A673 (cell line): Measurements from ENCODE around the gene UBE2J2. TPM values are rescaled to one million over a fixed set of nuclear protein-coding genes. Genes with fewer than 3 reads are reported as not detected.

Experiments used
- BruUV-seq: library from RNA; stranded (reverse); fragments of 400-500 nt; replicated peaks from 2 replicates; lab custom pipeline; 2021; lab: Mats Ljungman, UMichigan
- CTCF ChIA-PET: fragments of 300-600 bp; sonication (Branson Sonifier 250); formaldehyde crosslinking; loops from one replicate; lab custom pipeline; 2022; ENCODE audit warnings: antibody characterized with exemption; lab: Charles Lee
- POLR2A ChIA-PET: fragments of 300-600 bp; sonication (Branson Sonifier 250); formaldehyde crosslinking; loops from one replicate; lab custom pipeline; 2022; ENCODE audit warnings: antibody characterized with exemption; ENCODE audit not compliant: low non-redundant PET; lab: Charles Lee
- DNase-seq: peaks from one replicate; pipeline ENCODE4 v3.0.0-alpha.2; 2015; ENCODE audit warnings: low spot score
- H3K27ac ChIP-seq: fragments of 200-600 bp; sonication (generic); 2 replicates; pipeline ENCODE4 v1.5.1; 2016; ENCODE audit warnings: mixed run types, low read depth, mild to moderate bottlenecking, mixed read lengths, antibody characterized with exemption, low read length; ENCODE audit not compliant: poor library complexity, severe bottlenecking
- H3K27me3 ChIP-seq: fragments of 200-600 bp; sonication (generic); replicated peaks from 2 replicates; pipeline ENCODE4 v1.6.1; 2017; ENCODE audit warnings: mixed run types, low read depth, mild to moderate bottlenecking, mixed read lengths, antibody characterized with exemption, low read length; ENCODE audit not compliant: insufficient read depth, poor library complexity
- H3K36me3 ChIP-seq: fragments of 200-600 bp; sonication (generic); 2 replicates; pipeline ENCODE4 v1.6.1; 2016; ENCODE audit warnings: mixed run types, mild to moderate bottlenecking, mixed read lengths, antibody characterized with exemption, low read length; ENCODE audit not compliant: insufficient read depth, poor library complexity, severe bottlenecking
- H3K4me1 ChIP-seq: fragments of 200-600 bp; sonication (generic); 2 replicates; pipeline ENCODE4 v1.6.1; 2017; ENCODE audit warnings: mixed run types, mild to moderate bottlenecking, mixed read lengths, antibody characterized with exemption, low read length; ENCODE audit not compliant: insufficient read depth, poor library complexity, severe bottlenecking
- H3K4me3 ChIP-seq: fragments of 200-600 bp; sonication (generic); 2 replicates; pipeline ENCODE4 v1.5.1; 2016; ENCODE audit warnings: low read depth, mixed run types, mild to moderate bottlenecking, mixed read lengths, low read length; ENCODE audit not compliant: poor library complexity, severe bottlenecking
- H3K9me3 ChIP-seq: fragments of 200-600 bp; sonication (generic); 2 replicates; pipeline ENCODE4 v1.6.1; 2016; ENCODE audit warnings: mixed run types, low read depth, mild to moderate bottlenecking, mixed read lengths, antibody characterized with exemption, low read length; ENCODE audit not compliant: poor library complexity, severe bottlenecking
- EZH2 ChIP-seq: fragments of 200-600 bp; sonication (generic); IDR thresholded peaks from 2 replicates; pipeline ENCODE4 v1.6.1; 2017; ENCODE audit warnings: borderline replicate concordance, low read depth, mild to moderate bottlenecking, mixed read lengths, antibody characterized with exemption, low read length; ENCODE audit not compliant: poor library complexity, severe bottlenecking
- intact Hi-C: fragments of 100-400 bp; cut with micrococcal nuclease; formaldehyde crosslinking; loops from one replicate; pipeline ENCODE4 v1.10.0; 2022; ENCODE audit not compliant: unreplicated experiment
- total RNA-seq: library from RNA; stranded (reverse); gene quantifications from 2 replicates; pipeline ENCODE4 v1.2.3, GENCODE V29; 2021
- TF ChIP-seq, protein P1 (sequence below): fragments of 300-800, 200-600 bp; sonication (generic); conservative IDR thresholded peaks from 2 replicates; pipeline ENCODE4 v1.5.1; 2017; ENCODE audit warnings: low read depth, mild to moderate bottlenecking, antibody characterized with exemption, low read length, moderate library complexity, mixed read lengths

The UBE2J2 gene
- total RNA-seq, 1 experiment from 2014 or later: 92.8 TPM

DNA sequence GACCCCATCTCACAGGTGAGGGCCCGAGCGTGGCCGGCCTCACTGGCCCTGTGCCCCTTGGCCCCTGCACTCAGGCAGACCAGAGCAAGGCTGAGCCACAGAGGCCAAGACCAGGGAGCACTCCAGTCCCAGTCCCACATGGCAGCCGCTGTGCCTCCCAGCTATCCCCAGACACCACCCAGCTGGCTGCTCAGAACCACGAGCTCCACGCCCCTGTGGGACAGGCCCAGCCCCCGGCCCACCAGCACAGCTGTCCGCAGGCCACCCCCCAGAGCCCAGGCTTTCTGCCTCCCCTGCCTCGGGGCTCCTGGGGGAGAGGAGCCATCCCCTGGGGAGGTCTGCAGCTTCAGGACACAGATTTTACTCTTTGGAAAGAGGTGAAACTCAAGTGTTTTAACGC, 18.0 kb downstream of the UBE2J2 start:
- POLR2A ChIA-PET: no interaction called here
- no peak overlapping the region for H3K27ac ChIP-seq
- H3K36me3 ChIP-seq: peaks cover 37% of the 10 kb centered on the region
- intact Hi-C loops: no loop called here
- CTCF ChIA-PET: no interaction called here
- no peak for TF ChIP-seq EZH2
- TF ChIP-seq, protein P1, sequence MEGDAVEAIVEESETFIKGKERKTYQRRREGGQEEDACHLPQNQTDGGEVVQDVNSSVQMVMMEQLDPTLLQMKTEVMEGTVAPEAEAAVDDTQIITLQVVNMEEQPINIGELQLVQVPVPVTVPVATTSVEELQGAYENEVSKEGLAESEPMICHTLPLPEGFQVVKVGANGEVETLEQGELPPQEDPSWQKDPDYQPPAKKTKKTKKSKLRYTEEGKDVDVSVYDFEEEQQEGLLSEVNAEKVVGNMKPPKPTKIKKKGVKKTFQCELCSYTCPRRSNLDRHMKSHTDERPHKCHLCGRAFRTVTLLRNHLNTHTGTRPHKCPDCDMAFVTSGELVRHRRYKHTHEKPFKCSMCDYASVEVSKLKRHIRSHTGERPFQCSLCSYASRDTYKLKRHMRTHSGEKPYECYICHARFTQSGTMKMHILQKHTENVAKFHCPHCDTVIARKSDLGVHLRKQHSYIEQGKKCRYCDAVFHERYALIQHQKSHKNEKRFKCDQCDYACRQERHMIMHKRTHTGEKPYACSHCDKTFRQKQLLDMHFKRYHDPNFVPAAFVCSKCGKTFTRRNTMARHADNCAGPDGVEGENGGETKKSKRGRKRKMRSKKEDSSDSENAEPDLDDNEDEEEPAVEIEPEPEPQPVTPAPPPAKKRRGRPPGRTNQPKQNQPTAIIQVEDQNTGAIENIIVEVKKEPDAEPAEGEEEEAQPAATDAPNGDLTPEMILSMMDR: no peak
- H3K27me3 ChIP-seq: no peaks in the 10 kb centered on the region
- DNase-seq: no peak
- no peaks in the 10 kb centered on the region for H3K4me1 ChIP-seq
- no TSS peak for BruUV-seq
- H3K4me3 ChIP-seq: no peak overlapping the region
- H3K9me3 ChIP-seq: no peaks in the 10 kb centered on the region

DNA sequence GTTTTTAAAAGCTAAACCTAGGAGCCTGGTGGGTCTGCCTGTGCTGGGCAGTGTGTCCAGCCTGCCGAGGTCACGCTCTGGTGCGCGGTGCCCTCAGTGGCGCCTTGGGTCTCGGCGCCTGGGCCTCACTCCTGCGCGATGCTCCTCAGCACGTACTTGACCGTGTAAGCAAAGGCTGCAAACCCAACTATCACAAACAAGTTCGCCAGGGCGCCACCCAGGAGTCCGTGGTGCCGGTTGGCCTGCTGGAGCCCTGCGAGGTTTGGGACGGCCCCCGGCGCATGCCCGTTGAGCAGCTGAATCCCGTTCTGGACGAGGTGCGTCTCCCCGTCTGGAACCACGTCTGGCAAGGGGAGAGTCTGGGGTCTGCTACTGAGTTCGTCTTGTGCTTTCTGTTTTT, 18.6 kb downstream of the UBE2J2 start:
- Histone ChIP-seq H3K4me1 (no peaks in the 10 kb centered on the region), H3K36me3 (peaks cover 33% of the 10 kb centered on the region), H3K9me3 (no peaks in the 10 kb centered on the region), H3K27me3 (no peaks in the 10 kb centered on the region), H3K27ac (no peak overlapping the region), H3K4me3 (no peak overlapping the region)
- intact Hi-C loops: no loop called here
- no peak for DNase-seq
- no peak for TF ChIP-seq EZH2
- TF ChIP-seq, protein P1: no peak
- ChIA-PET CTCF (no interaction called here), POLR2A (no interaction called here)
- BruUV-seq: TSS peak; percentile 73

DNA sequence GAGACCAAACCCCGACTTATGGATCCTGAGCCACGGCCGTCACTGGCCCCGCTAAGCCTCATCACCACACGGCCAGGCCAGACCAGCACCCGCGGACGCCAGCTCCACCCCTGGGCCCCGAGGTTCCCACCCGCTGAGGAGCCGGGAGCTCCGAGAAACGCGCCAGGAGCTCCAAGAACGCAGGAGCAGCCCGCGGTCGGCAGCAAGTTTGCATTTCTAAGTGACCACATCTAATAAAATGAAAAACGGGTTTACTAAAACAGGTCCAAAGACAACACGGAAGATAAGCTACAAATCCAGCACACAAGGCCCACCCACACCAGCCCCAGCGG, 19.0 kb downstream of the UBE2J2 start:
- H3K4me3 ChIP-seq: no peak overlapping the region
- POLR2A ChIA-PET: no interaction called here
- H3K9me3 ChIP-seq: no peaks in the 10 kb centered on the region
- BruUV-seq: no TSS peak
- no peaks in the 10 kb centered on the region for H3K4me1 ChIP-seq
- H3K27me3 ChIP-seq: no peaks in the 10 kb centered on the region
- peaks cover 33% of the 10 kb centered on the region for H3K36me3 ChIP-seq
- no peak overlapping the region for H3K27ac ChIP-seq
- DNase-seq: no peak
- CTCF ChIA-PET: no interaction called here
- intact Hi-C loops: no loop called here
- TF ChIP-seq, protein P1: no peak
- TF ChIP-seq EZH2: no peak
